ELR (cell line): ENCODE data around the gene PNMA8A.

Source experiments
- DNase-seq: peaks from one replicate; pipeline ENCODE4 v3.0.0-alpha.2; 2015; ENCODE audit warnings: low read depth

The PNMA8A gene

DNA sequence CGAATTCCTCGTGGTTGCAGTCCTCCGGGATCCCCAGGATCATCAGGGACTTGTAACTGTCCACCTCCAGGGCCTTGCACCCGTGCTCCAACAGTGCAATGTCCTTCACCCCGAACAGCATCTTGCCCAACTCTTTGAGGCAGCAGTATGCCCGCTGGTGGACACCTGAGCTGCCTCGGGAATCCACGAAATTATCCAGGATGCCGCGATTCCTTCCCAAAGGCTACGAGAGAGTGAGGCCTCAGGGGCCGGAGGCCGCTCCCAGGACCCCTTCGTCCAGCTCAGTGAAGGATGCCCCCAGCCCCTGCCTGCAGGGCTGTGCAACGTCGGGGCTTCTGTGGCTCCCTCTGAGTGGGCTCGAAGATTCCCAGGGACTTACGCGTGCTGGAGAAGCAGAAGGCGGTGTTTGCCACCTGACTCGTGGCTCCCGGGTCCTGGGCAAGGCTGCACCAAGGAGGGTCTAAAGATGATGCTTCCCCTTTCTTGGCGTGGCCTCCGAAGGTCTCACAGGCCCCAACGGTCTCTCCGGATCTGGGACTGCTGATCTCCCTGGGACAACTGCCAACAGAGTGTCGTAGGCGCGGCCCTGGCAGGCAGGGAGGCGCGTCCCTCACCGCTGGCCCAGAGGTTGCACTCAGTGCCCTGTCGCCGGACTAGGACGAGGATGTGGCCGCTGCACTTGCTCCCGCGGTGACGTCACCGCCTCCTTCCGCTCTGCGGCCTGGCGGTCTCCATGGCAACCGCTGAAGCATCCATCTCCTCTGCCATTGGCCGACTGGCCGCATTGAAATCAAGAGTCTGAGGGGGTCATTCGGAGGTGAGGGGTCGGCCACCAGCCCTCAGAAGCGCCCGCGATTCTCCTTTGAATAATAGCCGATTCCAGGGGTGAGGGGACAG, 42.9 kb downstream of the PNMA8A start, which contains the start of gene PNMA8C:
TSS of gene PNMA8C (minus strand) at position 698 of the 897 bp plus-strand sequence. CDS start at position 121, 577 bp downstream.
- peak; percentile 54 for DNase-seq

DNA sequence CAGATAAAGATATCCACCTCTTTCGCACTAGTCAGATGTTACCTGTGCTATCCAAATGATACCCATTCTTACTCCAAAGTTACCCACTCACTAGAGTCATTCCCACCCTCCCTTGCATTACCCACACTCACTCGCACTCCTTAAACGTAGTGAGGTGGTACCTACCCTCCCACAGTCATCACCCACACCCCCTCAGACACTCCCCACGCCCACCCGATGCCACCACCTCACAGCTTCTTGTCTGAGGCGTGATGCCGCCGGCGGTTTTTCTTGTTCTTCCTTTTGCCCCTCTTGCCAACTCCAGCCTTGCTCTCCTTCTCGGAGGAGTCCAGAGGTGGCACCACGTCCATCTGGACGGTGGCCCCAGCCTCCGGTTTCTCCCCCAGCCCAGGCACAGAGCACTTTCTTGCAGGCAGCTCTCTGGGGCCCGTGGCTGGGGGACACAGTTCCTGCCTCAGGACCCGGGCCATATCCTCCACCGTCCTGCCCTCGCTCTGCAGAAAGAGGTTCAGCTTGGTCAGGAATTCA, 43.8 kb downstream of the PNMA8A start:
- no peak for DNase-seq

DNA sequence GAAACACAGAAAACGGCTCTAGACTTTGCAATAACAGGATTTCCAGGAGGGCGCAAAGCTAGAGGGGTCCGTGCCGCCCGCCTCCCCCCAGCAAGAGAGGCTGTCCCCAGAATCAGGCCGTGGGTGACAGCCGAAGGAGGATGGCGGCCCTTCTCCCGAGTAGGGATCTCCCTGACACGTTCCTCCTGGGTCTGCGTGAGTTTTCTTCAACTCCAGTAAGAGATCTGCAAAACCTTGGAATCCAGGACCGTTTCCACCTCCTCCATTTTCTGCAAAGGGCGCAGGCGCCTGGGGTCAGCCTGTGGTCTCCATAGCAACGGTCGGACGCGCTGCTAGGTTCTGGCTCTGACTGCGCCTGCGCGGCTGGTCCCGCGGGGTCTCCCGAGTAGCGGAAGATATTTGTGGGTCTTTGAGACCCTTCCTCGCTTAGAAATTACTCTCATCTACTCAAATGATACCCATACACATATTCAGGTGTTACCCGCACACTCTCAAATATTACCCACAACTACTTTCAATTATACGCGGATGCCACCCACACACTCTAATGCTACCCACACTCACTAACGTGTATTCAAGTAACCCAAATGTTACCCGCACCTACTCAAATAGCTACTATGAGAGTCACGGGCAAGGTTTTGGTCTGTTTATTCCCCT, 44.7 kb downstream of the PNMA8A start:
- peak; percentile 77 for DNase-seq

DNA sequence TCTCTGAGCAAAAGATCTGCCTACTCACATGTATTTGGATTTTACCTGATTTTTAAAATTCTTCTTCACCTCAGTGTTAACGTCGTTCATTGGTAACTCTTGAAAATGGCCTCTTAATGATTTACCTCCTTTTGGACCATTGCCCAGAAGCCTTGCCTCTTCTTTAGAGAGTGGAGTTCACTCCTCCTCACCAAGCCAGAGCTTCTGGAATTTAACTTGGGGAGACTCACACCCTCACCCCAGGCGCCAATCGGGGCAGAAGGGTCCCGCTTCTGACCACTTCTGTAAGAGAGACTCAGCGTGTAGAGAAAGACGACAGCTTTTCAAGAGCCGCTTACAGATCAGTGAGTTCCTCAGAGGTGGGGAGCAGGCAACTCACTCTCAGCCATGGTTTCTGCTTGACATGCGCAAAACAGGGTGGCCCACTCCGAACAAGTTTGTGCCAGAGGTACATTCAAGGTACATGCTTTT, 45.3 kb downstream of the PNMA8A start:
- DNase-seq: peak; percentile 35

GRCh38 chr19:46423188-46423587, 48.2 kb downstream of the PNMA8A start:
- no peak for DNase-seq

- no peak for DNase-seq
These were observed 49.0 kb downstream of the PNMA8A start for GRCh38 chr19:46422344-46422743.

- DNase-seq: no peak
These were observed 51.3 kb downstream of the PNMA8A start for GRCh38 chr19:46420056-46420455.
